Sigmoid colon (tissue), 7 donors: ENCODE results near the gene KCNJ11. TPM values are rescaled to one million over a fixed set of nuclear protein-coding genes. Genes with fewer than 3 reads are reported as not detected.

ENCODE experiments used
- DNase-seq: peaks from one replicate; pipeline ENCODE4 v3.0.0-alpha.2; 2019
- H3K27ac ChIP-seq, 4 donors: fragments of 200-600 bp; sonication (generic); one replicate each; pipeline ENCODE4 v1.5.1; 2016 to 2019; ENCODE audit warnings: mild to moderate bottlenecking in 1 of 4
- H3K27me3 ChIP-seq, 3 donors: fragments of 200-600 bp; sonication (generic); one replicate each; pipeline ENCODE4 v1.5.1; 2019; ENCODE audit warnings: mild to moderate bottlenecking in 1 of 3
- H3K36me3 ChIP-seq, 4 donors: fragments of 200-600 bp; sonication (generic); one replicate each; pipeline ENCODE4 v1.5.1; 2016 to 2019
- H3K4me1 ChIP-seq, 4 donors: fragments of 200-600 bp; sonication (generic); one replicate each; pipeline ENCODE4 v1.5.1; 2017 to 2019
- H3K4me3 ChIP-seq, 4 donors: fragments of 200-600 bp; sonication (generic); one replicate each; pipeline ENCODE4 v1.5.1; 2017 to 2019; ENCODE audit warnings: mild to moderate bottlenecking in 2 of 4, moderate library complexity in 1 of 4
- H3K9me3 ChIP-seq, 4 donors: fragments of 200-600 bp in 3 of 4; sonication (generic) in 3 of 4; one replicate each; pipeline versions ENCODE4 v1.5.1 to v1.6.1; 2013 to 2019
- CTCF ChIP-seq, 4 experiments: fragments of 450-650 bp in 3 of 4; fragments of 200-600 bp in 1 of 4; IDR thresholded peaks; one replicate each; pipeline ENCODE4 v1.5.1; 2016 to 2019; ENCODE audit warnings: antibody characterized with exemption in 4 of 4, mild to moderate bottlenecking in 3 of 4, moderate library complexity in 2 of 4
- EP300 ChIP-seq, 4 donors: sonication (generic); formaldehyde crosslinking; IDR thresholded peaks; one replicate each; pipeline ENCODE4 v1.6.1; 2017; ENCODE audit warnings: antibody characterized with exemption in 4 of 4
- POLR2A ChIP-seq, 2 donors: fragments of 450-650 bp; IDR thresholded peaks; one replicate each; pipeline ENCODE4 v1.6.1; 2016; ENCODE audit warnings: antibody characterized with exemption in 2 of 2, mild to moderate bottlenecking in 2 of 2, moderate library complexity in 2 of 2
- POLR2AphosphoS5 ChIP-seq, 4 donors: sonication (generic); formaldehyde crosslinking; IDR thresholded peaks; one replicate each; pipeline ENCODE4 v1.6.1; 2017; ENCODE audit warnings: antibody characterized with exemption in 4 of 4
- WGBS, 2 donors: extraction: QIAGEN DNeasy Blood & Tissue Kit; methylation state at CpG; one replicate each; pipeline ENCODE4 v1.1.7; 2013; 5-methylcytosine and 5-hydroxymethylcytosine counted together
- intact Hi-C: fragments of 100-400 bp; cut with DNase I; formaldehyde crosslinking; loops from one replicate; pipeline ENCODE4 v1.15.1; 2023
- polyA plus RNA-seq, 3 donors: library from polyadenylated mRNA; stranded (reverse); fragments of 200-250 nt; gene quantifications; one replicate each; pipeline ENCODE4 v1.2.3, GENCODE V29; 2013
- total RNA-seq, 4 donors: library from RNA; depleted of rRNA; stranded (reverse); fragments of >200 nt; gene quantifications; one replicate each; pipeline ENCODE4 v1.1.0, GENCODE V29; 2016
- donor health status: healthy with polysubstance abuse.
- donor health status: Bipolar disorder and iron deficiency.
- donor health status: healthy.

The KCNJ11 gene
- total and polyA plus RNA-seq, 7 donors, result 0.16 to 1.6 (median 0.60) TPM

DNA sequence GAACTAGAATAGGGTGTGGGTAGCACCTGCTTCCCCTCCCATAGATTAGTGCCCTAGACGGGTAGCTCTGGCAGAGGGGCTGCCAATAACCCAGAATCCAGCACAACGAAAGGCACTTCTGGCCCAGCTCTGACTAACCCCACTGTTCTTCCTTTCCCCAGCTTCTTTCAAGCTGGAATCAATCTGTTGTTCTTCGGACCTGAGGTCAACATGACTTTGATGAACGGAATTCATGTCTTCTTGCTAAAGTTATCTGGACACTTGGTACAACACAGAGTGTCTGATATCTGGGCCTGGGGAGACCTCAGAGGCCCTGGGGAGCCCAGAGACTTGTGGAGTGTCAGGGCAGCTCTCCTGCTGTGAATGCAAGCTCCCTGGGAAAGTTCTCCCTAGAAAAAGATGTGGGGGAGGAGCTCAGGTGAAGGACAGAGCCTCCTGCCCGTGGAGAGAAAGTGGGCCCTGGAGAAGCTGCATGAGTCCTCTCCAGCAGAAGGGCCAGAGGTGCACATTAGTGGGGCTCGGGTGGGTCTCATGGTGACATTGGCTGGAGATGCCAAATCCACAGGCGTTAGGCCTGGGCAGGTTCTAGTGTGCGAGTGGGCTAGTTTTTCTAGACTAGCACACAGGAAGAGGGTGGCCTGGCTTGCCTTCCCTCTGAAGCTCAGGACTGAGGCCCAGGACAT is 6.3 kb downstream of the KCNJ11 start:
- intact Hi-C loops, result no loop called here

DNA sequence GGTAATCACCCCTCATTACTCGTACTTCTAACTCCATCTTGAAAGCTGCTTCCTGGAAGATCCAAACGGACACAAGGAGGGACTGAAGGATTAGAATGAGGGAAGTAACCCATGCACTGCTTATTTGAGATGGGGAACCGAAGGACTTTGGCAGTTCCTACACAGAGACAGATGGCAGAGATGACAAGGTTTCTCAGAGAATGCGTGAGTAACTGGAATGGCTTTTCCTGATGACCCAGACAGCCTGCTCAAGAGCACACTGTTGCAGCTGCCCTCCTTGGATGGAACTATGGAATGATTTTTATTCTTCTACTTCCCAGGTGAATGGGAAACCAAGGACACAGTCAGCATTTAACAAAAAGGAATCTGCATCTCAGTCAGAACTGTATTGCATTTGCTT is 7.3 kb downstream of the KCNJ11 start:
- WGBS, 2 donors, result 79 to 83% methylated on average over 4 of the region's 4 CpGs
- intact Hi-C loops, result no loop called here

More for the DNA sequence above, 6.3 kb downstream of the KCNJ11 start:
- DNase-seq, result no peak
- no peaks in the 10 kb centered on the region for H3K36me3 ChIP-seq
- H3K4me3 ChIP-seq, result no peak overlapping the region
- WGBS, 2 donors, result 74 to 83% methylated on average over 8 of the region's 8 CpGs
- no peaks in the 10 kb centered on the region for H3K27me3 ChIP-seq
- H3K4me1 ChIP-seq, result peaks cover 0 to 7% (median 0%) of the 10 kb centered on the region in 4 donors
- H3K9me3 ChIP-seq, result no peaks in the 10 kb centered on the region
- no peak overlapping the region for H3K27ac ChIP-seq
- TF ChIP-seq POLR2AphosphoS5 (IDR thresholded peaks at IDR 0.05) (no peak), POLR2A (IDR thresholded peaks at IDR 0.05) (no peak), EP300 (IDR thresholded peaks at IDR 0.05) (no peak), CTCF (IDR thresholded peaks at IDR 0.05) (no peak)

GRCh38 chr11:17379383-17380180 is 8.9 kb downstream of the KCNJ11 start:
- Histone ChIP-seq H3K4me1 (no peaks in the 10 kb centered on the region), H3K36me3 (no peaks in the 10 kb centered on the region), H3K27me3 (no peaks in the 10 kb centered on the region), H3K27ac (no peak overlapping the region), H3K9me3 (no peaks in the 10 kb centered on the region), H3K4me3 (no peak overlapping the region)
- TF ChIP-seq EP300 (IDR thresholded peaks at IDR 0.05) (no peak), POLR2AphosphoS5 (IDR thresholded peaks at IDR 0.05) (no peak), CTCF (IDR thresholded peaks at IDR 0.05) (no peak), POLR2A (IDR thresholded peaks at IDR 0.05) (no peak)
- no peak for DNase-seq
- intact Hi-C loops, result no loop called here
- WGBS, 2 donors, result 89 to 90% methylated on average over 7 of the region's 7 CpGs

More for the DNA sequence above, 7.3 kb downstream of the KCNJ11 start:
- H3K4me3 ChIP-seq, result no peak overlapping the region
- DNase-seq, result no peak
- H3K36me3 ChIP-seq, result no peaks in the 10 kb centered on the region
- H3K27me3 ChIP-seq, result no peaks in the 10 kb centered on the region
- TF ChIP-seq POLR2AphosphoS5 (IDR thresholded peaks at IDR 0.05), result no peak
- TF ChIP-seq POLR2A (IDR thresholded peaks at IDR 0.05), result no peak
- TF ChIP-seq CTCF (IDR thresholded peaks at IDR 0.05), result no peak
- no peak for TF ChIP-seq EP300 (IDR thresholded peaks at IDR 0.05)
- peaks cover 0 to 2% (median 0%) of the 10 kb centered on the region in 4 donors for H3K4me1 ChIP-seq
- no peak overlapping the region for H3K27ac ChIP-seq
- no peaks in the 10 kb centered on the region for H3K9me3 ChIP-seq

DNA sequence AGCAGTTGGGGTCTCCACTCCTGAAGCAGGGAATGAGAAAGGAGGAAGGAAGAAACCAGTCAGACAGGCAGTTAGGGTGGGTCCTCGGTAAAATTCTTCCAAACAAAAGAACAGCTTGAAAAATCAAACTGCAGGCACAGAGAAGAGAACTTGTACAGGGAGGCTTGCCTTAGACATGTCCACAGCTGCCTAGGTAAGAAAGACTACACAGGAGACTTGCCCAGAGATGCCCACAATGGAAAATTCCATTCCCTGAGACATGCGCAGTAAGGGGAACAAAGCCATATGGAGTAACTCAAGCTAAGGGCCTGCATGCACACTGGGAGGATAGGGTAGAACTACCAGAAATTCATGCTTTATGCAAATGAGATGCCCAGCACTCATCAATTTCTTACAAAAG is 9.8 kb downstream of the KCNJ11 start:
- WGBS, 2 donors, result 74% methylated on average over 2 of the region's 2 CpGs
- intact Hi-C loops, result no loop called here
- no peak overlapping the region for H3K4me3 ChIP-seq
- no peak overlapping the region for H3K27ac ChIP-seq
- no peak for DNase-seq
- H3K9me3 ChIP-seq, result peaks cover 0 to 6% (median under 1%) of the 10 kb centered on the region in 4 donors
- H3K4me1 ChIP-seq, result no peaks in the 10 kb centered on the region
- H3K27me3 ChIP-seq, result no peaks in the 10 kb centered on the region
- H3K36me3 ChIP-seq, result peaks cover 0 to 2% (median under 1%) of the 10 kb centered on the region in 4 donors
- TF ChIP-seq EP300 (IDR thresholded peaks at IDR 0.05), result no peak

- H3K9me3 ChIP-seq, result peaks cover 14 to 22% (median 18%) of the 10 kb centered on the region in 4 donors
- WGBS, 2 donors, result 90 to 93% methylated on average over 3 of the region's 3 CpGs
- peaks cover 0 to 23% (median 15%) of the 10 kb centered on the region in 4 donors for H3K36me3 ChIP-seq
- intact Hi-C loops, result no loop called here
- H3K27me3 ChIP-seq, result no peaks in the 10 kb centered on the region
- TF ChIP-seq EP300 (IDR thresholded peaks at IDR 0.05) (no peak), POLR2A (IDR thresholded peaks at IDR 0.05) (no peak), CTCF (IDR thresholded peaks at IDR 0.05) (no peak), POLR2AphosphoS5 (IDR thresholded peaks at IDR 0.05) (no peak)
- no peak overlapping the region for H3K27ac ChIP-seq
- H3K4me1 ChIP-seq, result no peaks in the 10 kb centered on the region
- H3K4me3 ChIP-seq, result no peak overlapping the region
- no peak for DNase-seq
These were observed 12.0 kb downstream of the KCNJ11 start for GRCh38 chr11:17376493-17376892.
